Adrenal gland (tissue), 5 donors: ENCODE measurements around the gene GALNT1.

ENCODE experiments used
- POLR2A ChIP-seq, 2 donors: fragments of 450-650 bp; IDR thresholded peaks; one replicate each; pipeline ENCODE4 v1.6.1; 2017; ENCODE audit warnings: antibody characterized with exemption in 2 of 2, mild to moderate bottlenecking in 2 of 2, moderate library complexity in 1 of 2
- TF ChIP-seq, protein P1 (sequence below), 6 experiments: fragments of 450-650 bp in 4 of 6; fragments of 200-600 bp in 2 of 6; sonication (generic) in 1 of 6; IDR thresholded peaks; 1 replicate in 5 of 6; 2 replicates in 1 of 6; pipeline versions ENCODE4 v1.5.1 to v1.8.0; 2016 to 2021; ENCODE audit warnings: antibody characterized with exemption in 6 of 6, mild to moderate bottlenecking in 2 of 6, moderate library complexity in 1 of 6
- donor health status: DM: no; HTN: no; CAD: no.

GRCh38 chr18:35732636-35733035 is 151.1 kb downstream of the GALNT1 start:
- TF ChIP-seq, protein P1, sequence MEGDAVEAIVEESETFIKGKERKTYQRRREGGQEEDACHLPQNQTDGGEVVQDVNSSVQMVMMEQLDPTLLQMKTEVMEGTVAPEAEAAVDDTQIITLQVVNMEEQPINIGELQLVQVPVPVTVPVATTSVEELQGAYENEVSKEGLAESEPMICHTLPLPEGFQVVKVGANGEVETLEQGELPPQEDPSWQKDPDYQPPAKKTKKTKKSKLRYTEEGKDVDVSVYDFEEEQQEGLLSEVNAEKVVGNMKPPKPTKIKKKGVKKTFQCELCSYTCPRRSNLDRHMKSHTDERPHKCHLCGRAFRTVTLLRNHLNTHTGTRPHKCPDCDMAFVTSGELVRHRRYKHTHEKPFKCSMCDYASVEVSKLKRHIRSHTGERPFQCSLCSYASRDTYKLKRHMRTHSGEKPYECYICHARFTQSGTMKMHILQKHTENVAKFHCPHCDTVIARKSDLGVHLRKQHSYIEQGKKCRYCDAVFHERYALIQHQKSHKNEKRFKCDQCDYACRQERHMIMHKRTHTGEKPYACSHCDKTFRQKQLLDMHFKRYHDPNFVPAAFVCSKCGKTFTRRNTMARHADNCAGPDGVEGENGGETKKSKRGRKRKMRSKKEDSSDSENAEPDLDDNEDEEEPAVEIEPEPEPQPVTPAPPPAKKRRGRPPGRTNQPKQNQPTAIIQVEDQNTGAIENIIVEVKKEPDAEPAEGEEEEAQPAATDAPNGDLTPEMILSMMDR (IDR thresholded peaks at IDR 0.05), result no peak
- TF ChIP-seq POLR2A (IDR thresholded peaks at IDR 0.05), result no peak
